ENCODE measurements around the gene GTF2H2C_2.
"Not testable (repeated sequence)": the region's sequence is repeated elsewhere in the genome, so short reads cannot be mapped to it uniquely, and the experiment has no call there.

The GTF2H2C_2 gene

DNA sequence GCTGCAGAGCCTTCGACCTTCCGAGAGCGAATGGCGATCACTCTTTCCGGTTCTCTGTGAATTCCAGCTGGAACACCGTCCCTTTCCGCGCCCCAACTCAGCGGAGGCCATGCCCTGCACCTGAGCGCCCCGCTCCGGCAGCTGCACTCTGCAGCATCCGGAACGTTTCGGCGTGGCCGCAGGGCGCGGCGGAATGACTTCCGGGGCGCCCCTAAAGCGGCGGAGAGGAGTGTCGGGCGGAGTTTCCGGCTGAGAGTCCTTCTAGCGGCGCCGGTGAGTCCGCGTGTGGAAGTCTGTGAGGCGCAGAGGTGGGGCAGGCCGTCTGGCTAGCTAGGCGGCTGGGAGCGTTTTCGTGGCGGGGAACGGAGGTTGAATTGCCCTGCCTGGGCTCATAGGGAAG, at the start of gene GTF2H2C_2:
Gene GTF2H2C_2, plus strand, starts transcription at position 252 of the 400 bp plus-strand sequence.
- H3K4me3 ChIP-seq; H3K27me3 ChIP-seq; intact Hi-C loops (cut with DNase I); H3K9me3 ChIP-seq; H3K27ac ChIP-seq; DNase-seq (ENCODE audit: extremely low spot score in 2 of 2); H3K36me3 ChIP-seq; H3K4me1 ChIP-seq: not testable (repeated sequence)

DNA sequence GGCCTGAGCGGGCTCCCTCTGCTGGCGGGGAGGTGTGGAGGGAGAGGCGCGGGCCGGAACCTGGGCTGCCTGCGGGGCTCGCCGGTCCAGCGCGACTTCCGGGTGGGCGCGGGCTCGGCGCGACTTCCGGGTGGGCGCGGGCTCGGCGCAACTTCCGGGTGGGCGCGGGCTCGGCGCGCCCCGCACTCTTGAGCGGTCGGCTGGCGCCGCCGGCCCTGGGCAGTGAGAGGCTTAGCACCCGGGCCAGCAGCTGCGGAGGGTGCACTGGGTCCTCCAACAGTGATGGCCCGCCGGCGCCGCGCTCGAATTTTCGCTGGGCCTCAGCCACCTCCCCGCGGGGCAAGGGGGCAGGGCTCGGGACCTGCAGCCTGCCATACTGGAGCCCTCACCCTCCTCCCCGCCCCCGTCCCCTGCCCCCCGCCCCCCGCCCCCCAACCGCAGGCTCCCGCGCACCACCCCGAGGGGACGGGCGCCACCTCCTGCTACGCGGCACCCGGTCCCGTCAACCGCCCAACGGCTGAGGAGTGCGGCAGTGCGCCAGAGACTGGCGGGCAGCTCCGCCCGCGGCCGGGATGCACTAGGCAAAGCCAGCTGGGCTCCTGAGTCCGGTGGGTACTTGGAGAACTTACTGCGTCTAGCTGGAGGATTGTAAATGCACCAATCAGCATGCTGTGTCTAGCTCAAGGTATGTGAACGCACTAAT, 14.0 kb upstream of the GTF2H2C_2 start:
- H3K4me3 ChIP-seq = peak overlapping the region; percentile 50 to 55
- H3K27ac ChIP-seq = peak overlapping the region; percentile 69
- H3K4me1 ChIP-seq; DNase-seq (ENCODE audit: extremely low spot score in 2 of 2); H3K36me3 ChIP-seq; H3K9me3 ChIP-seq; H3K27me3 ChIP-seq; intact Hi-C loops (cut with DNase I): not testable (repeated sequence)

DNA sequence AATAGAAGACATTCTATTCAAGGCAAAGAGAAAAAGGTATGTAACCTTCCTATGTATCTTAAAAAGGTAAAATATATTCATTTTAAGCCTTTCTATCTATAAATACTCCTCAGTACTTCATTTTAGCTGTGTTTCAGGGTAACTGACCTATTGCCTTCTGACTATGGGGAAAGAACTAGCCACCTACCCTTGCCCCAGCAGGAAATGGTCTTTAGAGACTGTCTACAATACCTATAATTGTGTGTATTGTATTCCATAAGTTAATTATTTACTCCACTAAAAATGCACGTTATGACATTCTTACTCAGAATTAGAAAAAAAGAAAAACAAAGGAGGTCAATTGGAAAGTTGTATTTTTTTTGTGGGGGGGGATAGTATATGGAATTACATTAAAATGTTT, 6.2 kb downstream of the GTF2H2C_2 start:
- H3K4me1 ChIP-seq; H3K9me3 ChIP-seq; intact Hi-C loops (cut with DNase I); H3K27me3 ChIP-seq; H3K4me3 ChIP-seq; H3K27ac ChIP-seq; DNase-seq (ENCODE audit: extremely low spot score in 2 of 2); H3K36me3 ChIP-seq: not testable (repeated sequence)

DNA sequence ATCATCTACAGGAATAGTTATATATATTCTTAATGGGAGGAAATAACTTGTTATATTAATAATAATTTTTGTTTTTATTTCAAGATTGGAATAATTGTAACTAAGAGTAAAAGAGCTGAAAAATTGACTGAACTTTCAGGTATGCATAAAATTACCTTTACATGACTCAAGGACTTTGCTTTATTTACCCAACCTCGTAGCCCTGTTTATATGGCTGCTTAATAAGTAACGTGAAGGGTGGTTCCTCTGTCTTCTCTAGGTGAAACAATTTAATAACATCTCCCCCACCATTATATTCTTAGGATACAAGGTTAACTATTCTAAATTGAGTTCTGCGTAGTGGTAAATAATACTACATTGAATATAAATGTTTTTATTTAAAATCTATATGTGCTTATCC, 8.0 kb downstream of the GTF2H2C_2 start:
- intact Hi-C loops (cut with DNase I); H3K27ac ChIP-seq; H3K4me3 ChIP-seq; H3K27me3 ChIP-seq; H3K36me3 ChIP-seq; H3K4me1 ChIP-seq; DNase-seq (ENCODE audit: extremely low spot score in 2 of 2); H3K9me3 ChIP-seq: not testable (repeated sequence)

DNA sequence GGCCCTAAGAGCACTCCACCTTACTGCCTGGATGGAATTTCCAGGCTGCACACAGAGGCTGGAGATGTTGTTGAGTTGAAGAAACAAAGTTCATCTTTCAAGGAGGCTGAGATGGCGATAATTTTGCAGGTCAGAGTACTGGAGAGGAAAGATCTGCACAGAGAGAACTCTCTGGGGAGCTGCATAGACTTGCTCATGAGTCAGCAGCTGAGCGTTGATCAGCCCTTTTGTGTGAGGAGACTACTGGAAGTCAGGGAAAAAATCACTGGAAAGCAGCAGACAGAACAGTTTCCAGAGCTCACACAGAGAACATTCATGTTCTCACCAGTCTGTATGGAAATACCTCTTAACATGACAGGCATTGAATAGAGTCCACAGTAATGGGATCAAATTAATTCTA, 23.4 kb downstream of the GTF2H2C_2 start:
- H3K9me3 ChIP-seq; intact Hi-C loops (cut with DNase I); DNase-seq (ENCODE audit: extremely low spot score in 2 of 2); H3K36me3 ChIP-seq; H3K27me3 ChIP-seq; H3K27ac ChIP-seq; H3K4me1 ChIP-seq; H3K4me3 ChIP-seq: not testable (repeated sequence)

DNA sequence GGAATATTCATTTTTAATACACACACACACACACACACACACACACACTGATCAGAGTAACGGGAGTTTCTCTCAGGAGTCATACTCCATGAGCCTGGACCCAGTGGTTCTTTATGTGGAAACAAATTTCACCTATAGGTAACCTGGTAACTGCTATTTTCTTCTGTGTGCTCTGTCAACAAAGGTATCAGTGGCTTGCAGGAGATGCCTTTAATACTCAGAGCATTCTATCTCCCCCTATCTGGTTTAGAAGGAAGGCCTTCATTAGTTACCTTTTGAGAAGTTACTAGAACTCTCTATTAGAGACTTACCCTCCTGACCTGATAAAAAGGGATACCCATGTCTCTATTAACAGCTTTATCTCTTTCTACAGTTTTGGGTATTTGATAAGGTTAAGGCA, 34.4 kb downstream of the GTF2H2C_2 start:
- DNase-seq (ENCODE audit: extremely low spot score in 2 of 2); intact Hi-C loops (cut with DNase I); H3K4me1 ChIP-seq: not testable (repeated sequence)

DNA sequence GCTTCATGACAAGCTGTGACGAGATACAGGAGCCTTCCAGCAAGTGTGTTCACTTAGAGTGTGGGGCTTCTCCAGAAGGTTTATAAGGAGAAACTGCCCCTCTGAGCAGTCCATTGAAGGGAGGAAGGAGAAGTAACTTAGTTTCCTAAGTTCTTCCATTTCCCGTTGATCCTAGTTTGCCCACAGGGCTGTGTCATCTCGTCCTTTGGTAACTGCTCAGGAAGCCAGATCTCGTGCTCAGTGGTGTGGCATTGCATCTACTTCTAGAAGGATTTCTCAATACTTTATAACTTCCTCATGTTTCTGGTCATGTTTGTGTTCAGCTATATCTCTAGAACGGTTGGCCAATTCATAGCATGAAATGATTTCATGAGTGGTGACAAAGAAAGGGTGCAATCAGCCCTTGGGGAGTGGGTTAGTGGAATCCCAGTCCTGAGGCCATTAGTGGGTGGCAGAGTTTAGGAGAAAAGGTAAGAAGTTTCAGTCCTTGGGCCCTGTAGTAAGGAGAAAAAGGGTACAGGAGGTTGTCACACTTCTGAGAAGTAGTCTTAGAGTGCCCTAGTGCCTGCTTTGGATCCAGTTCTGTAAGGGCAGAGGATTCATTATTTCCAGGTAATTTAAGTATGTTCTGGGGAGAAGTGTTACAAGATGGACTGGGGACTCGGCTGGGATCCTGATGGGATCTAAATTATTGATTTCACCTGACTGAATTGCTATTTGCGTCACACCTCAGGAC, 36.2 kb downstream of the GTF2H2C_2 start:
- H3K4me1 ChIP-seq; H3K27ac ChIP-seq; DNase-seq (ENCODE audit: extremely low spot score in 2 of 2); H3K27me3 ChIP-seq; H3K4me3 ChIP-seq; H3K36me3 ChIP-seq; H3K9me3 ChIP-seq; intact Hi-C loops (cut with DNase I): not testable (repeated sequence)

More for the DNA sequence above, 34.4 kb downstream of the GTF2H2C_2 start:
- not testable (repeated sequence) for H3K27ac ChIP-seq, H3K27me3 ChIP-seq, H3K4me3 ChIP-seq, H3K36me3 ChIP-seq, H3K9me3 ChIP-seq

DNA sequence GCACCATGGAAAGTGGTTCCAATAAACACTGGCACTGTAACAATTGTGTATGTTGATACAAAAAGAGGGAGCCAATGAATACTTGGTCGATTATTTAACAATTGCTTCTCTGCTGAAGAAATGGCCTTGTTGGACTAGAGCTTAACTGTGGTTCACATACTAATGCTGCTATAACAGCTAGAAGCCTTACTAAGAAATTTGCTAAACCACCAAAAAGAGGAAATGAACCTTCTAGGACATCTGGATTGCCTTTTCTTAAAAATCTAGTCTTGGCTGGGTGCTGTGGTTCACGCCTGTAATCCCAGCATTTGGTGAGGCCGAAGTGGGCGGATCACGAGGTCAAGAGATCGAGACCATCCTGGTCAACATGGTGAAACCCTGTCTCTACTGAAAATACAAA, 41.9 kb downstream of the GTF2H2C_2 start:
- DNase-seq (ENCODE audit: extremely low spot score in 2 of 2); H3K27me3 ChIP-seq; intact Hi-C loops (cut with DNase I); H3K36me3 ChIP-seq; H3K4me1 ChIP-seq; H3K9me3 ChIP-seq; H3K27ac ChIP-seq; H3K4me3 ChIP-seq: not testable (repeated sequence)

DNA sequence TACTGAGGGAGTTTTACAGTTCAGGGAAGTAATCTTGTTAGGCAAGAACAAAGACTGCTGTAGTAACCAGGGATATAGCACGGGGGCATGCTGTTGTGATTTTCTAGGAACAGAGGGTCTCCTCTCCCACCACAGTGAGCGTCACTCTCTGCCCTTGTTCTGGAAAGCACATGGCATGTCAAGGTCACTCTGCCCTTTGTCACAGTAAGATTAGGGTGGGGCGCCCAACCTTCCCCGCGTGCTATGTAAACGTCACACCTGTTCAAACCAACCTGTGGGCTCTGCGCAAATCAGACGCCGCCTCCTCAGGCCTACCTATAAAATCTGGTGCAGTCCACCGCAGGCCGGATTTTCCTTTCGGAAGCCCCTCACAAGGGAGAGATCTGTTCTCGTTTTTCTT, 44.0 kb downstream of the GTF2H2C_2 start:
- H3K4me1 ChIP-seq; H3K4me3 ChIP-seq; H3K9me3 ChIP-seq; H3K36me3 ChIP-seq; H3K27me3 ChIP-seq; intact Hi-C loops (cut with DNase I); H3K27ac ChIP-seq: not testable (repeated sequence)
- DNase-seq (ENCODE audit: extremely low spot score in 2 of 2) = peak in 1 of 2 donors; percentile 37

DNA sequence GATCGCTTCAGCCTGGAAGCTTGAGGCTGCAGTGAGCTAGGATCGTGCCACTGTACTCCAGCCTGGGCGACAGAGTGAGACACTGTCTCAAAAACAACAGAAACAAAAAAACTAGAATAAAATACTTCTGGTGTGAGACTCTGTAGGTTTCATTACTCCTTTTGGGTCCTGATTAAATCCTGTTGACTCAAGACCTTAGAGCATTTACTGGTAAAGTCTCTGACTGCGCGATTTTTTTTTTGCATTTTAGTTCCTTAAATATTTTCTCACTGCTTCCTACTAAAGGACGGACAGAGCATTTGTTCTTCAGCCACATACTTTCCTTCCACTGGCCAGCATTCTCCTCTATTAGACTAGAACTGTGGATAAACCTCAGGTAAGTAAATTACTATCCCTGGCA, 46.8 kb downstream of the GTF2H2C_2 start:
- intact Hi-C loops (cut with DNase I); H3K4me1 ChIP-seq; DNase-seq (ENCODE audit: extremely low spot score in 2 of 2): not testable (repeated sequence)

DNA sequence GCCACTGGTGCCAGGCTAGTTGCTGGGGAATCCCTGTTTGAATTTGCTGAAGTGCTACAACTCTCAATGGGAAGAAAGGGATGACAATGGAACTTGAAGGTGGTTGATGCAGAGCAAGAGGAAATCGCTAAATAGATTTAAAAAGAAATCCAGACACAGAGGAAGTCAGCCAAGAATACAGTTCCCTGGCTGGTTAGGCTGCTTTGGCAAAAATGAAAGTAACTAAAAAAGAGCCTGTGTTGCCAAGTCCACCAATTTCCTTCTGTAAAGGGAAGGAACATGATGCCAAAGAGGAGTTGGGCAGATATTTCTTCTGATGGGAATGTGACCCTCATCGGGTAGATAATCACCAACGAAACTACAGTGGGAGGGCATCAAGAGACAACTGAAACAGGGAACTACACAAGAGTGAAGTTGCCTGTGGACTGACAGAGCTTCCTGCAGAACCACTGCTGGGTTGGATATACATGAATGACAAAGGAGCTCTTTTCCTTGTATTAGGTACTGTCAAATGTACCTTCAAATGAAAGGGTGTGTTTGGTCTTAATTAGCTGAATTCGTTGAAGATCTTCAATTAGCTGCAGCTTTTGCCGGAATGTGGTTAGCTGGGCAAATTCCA, 49.0 kb downstream of the GTF2H2C_2 start:
- intact Hi-C loops (cut with DNase I); H3K4me3 ChIP-seq; H3K27ac ChIP-seq; H3K4me1 ChIP-seq; H3K27me3 ChIP-seq; H3K9me3 ChIP-seq; DNase-seq (ENCODE audit: extremely low spot score in 2 of 2); H3K36me3 ChIP-seq: not testable (repeated sequence)

More for the DNA sequence above, 46.8 kb downstream of the GTF2H2C_2 start:
- H3K9me3 ChIP-seq, H3K27me3 ChIP-seq, H3K27ac ChIP-seq, H3K36me3 ChIP-seq, H3K4me3 ChIP-seq: not testable (repeated sequence)

DNA sequence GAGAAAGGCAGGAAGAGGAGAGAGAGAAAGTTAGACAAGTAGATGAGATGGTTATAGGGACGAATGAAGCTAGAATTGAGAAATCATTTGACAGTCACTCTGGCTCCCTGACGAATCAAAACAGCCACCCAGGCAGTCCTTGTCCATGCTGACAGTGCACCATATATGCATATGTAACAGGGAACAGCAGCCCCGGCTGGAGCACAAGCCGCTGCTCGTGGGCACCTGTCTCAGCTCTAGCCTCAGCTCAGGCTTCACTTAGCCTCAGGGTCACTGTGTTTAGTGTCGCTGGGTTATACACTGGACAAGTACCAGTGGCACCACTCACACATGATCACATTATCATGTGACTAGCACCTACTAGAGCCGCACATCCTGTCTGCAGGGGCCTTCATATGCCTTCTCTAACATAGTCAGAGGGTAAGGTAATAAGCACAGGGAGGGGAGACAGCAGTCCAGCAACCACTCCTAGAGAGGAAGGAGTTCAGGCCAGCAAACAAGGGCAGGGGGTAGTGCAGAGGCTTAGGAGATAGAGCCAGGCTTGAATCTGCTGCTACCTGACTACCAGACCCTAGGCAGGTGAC, 54.9 kb downstream of the GTF2H2C_2 start:
- H3K4me1 ChIP-seq; H3K9me3 ChIP-seq; H3K27me3 ChIP-seq; H3K4me3 ChIP-seq; DNase-seq (ENCODE audit: extremely low spot score in 2 of 2); H3K36me3 ChIP-seq; H3K27ac ChIP-seq; intact Hi-C loops (cut with DNase I): not testable (repeated sequence)

All from vagina (tissue), 2 donors.